ENCODE measurements around the gene MDK.

Gene MDK

DNA sequence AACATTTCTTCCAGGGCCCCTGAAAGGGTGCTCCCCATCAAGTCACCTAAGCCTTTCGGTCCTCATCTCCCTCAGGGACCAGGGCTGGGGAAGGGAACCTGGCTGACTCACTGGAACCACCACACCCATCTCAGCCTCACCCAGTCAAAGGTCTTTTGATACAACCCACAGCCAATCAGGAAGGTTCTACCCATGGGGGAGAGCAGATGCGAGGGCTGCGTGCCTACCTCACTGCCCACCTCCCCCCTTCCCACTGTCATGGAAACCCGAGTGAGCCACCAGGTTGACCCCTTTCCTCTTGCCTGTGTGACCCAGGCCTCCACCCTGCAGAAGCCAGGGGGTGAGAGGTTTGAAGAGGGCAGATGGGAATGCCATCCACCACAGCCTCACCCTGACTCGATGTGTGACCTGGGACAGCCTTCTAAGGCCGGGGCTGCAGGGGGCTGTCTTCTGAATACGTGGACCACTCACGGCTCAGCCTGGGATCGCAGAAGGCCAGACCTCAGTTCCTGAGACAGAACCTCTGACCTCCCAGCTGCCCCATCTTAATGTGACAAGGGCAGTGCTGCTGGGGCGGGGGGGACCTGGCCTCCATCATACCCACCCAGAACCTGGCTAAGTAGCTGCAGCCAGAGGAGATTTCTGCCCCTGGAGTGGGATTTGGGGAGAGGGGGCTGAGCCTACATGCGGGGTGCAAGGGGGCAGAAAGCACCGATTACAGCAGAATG is 2.7 kb downstream of the MDK start:
- DNase-seq: no peak

DNA sequence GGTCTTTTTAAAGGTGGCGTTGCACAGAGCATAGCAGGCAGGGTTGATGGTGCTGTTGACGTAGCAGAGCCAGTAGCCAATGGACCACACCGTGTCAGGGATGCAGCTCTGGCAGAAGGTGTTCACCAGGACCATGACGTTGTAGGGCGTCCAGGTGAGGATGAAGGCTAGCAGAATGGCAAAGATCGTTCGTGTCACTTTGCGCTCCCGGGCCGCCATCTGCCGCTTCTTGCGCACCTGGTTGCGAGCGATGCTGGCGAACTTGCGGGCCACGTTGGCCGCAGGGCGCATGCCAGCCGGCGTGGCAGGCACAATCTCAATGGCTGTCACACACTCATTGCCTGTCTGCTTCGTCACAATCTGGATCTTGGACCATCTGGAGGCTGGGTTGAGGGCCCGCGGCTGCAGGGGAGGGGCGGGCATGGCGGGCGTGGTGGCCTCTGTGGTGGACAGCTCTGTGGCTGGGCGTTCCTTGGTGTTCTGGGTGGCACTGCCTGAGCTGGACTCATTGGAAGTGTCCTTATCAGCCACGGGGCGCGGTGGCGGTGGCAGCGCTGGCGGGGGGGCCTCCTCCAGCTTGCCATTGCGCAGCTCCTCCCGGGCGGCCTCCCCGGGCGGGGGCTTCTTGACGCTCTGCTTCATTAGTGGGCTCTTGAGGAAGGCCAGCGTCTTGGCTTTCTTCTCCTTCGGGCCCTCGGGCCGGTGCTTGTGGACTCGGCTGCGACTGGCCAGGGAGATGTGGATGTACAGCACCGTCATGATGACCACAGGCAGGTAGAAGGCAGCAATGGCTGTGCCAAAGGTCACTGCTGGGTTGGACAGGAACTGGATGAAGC is 3.9 kb downstream of the MDK start:
- no peak for DNase-seq

DNA sequence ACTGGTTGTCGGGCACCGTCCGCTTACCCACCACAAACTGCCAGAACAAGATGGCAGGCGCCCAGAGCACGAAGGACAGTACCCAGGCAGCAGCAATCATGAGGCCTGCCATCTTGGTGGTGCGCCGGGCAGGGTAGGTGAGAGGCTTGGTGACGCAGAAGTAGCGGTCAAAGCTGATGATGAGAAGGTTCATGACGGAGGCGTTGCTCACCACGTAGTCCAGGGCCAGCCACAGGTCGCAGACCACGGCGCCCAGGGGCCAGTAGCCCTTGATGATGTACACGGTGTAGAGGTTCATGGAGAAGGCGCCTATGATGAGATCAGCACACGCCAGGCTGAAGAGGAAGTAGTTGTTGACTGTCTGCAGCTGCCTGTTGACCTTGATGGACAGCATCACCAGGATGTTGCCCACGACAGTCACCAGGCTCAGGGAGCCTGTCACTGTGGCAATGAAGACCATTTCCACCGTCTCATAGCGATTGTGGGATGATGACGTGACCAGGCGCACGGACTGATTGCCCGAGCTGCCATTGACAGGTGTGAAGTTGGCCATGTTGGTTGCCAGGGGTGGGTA is 4.6 kb downstream of the MDK start:
- DNase-seq: no peak

DNA sequence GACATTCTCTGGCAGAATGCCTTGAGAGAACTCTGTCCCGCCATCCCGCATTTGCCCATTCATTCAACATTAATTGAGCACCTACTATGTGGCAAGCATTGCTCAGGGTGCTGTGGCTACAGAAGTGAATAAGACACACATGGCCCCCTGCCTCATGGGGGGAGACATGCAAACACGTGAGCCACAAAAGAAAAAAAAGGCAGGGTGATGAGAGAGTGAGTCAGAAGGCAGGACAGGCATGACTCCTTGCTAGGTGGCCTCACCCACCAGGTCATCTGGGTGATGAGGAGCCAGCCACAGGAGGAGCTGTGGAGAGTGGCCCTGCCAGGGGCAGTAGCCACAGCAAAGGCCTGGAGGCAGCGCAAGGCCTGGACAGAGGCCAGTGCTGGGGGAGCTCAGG is 5.2 kb downstream of the MDK start:
- no peak for DNase-seq

DNA sequence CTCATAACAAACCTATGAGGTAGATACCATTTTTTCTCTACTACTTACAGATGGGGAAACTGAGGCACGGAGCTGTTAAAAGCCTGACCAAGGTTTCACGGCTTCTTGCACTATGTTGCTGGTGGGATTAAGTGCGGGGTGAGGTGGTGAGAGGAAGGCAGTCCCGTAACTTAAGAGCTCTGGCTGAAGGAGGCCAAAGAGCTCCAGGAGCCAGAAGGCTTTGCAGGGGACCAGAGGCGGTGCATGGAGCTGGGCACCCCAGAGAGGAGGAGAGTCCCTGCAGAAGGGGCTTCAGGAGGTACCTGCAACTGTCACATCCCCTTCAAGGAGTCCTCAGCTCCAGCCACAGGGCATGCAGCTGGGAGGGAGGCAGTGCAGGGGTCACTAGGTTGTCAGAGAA is 6.0 kb downstream of the MDK start:
- no peak for DNase-seq

DNA sequence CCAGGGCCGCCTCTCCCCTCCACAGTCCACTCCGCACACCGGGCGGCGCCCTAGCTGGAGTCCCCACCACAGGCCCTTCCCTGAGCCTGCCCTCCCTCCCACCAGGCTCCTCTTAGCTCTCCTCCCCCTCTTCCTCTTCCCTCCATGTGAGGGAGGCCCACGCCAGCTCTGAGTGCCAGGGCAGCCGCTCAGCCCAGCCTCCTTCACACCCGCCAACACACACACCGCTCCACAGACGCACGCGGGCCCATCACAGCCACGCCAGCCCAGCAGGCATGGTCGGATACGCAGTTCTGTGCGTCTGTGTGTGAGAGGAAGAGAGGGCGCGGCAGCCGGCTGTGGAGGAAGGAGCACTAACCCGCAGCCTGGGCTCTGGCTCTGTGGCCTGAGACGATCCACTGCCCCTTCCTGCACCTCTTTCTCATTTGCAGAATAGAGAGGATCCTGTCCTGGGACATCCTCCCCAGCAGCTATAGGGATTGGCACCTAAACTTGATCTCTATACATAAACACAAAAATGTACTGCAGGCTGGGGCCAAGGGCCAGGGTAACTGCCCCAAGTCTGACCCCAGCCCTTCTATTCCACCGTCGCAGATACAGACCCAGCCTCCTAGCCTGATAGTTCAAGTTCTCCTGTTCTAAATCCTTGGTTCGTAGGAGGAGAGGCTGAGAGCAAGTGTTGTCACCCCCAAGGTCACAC is 6.6 kb downstream of the MDK start:
- DNase-seq: no peak

DNA sequence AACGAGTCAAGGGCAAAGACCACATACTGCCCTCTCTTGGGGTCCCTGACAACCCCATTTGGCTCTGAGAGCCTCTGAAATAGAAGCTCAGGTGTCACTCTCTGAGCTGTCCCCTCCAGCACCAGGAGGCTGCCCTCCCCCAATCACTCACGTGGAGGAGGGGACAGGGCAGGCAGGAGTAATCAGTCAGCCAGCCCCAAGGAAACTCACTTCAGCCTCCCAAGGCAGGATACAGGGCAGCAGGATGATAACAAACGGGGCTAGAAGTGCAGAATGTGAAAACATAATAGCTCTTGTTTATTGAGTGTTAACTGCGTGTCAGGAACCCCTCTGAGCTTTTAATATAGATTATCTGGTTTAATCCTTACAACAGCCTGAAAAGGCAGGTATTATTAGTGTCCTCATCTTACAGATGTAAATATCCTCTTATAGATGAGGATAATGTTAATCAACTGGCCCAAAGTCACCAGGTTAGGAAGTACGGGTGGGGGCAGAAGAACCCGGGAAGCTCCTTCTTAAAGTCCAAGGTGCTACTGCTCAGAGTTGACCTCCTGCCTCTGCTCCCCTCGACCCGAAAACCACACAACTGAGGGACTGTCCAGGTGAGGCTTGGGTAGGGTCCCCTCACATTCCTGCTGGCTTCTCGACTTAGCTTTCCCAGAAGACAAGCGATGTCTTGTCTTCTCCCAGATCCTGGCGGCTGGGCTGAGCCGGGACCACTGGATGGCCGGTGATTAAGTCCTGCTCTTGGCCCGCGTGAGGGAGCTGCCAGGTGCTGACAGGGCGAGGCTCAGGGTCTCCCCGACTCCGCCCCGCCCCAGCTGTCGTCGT is 7.4 kb downstream of the MDK start:
- no peak for DNase-seq

DNA sequence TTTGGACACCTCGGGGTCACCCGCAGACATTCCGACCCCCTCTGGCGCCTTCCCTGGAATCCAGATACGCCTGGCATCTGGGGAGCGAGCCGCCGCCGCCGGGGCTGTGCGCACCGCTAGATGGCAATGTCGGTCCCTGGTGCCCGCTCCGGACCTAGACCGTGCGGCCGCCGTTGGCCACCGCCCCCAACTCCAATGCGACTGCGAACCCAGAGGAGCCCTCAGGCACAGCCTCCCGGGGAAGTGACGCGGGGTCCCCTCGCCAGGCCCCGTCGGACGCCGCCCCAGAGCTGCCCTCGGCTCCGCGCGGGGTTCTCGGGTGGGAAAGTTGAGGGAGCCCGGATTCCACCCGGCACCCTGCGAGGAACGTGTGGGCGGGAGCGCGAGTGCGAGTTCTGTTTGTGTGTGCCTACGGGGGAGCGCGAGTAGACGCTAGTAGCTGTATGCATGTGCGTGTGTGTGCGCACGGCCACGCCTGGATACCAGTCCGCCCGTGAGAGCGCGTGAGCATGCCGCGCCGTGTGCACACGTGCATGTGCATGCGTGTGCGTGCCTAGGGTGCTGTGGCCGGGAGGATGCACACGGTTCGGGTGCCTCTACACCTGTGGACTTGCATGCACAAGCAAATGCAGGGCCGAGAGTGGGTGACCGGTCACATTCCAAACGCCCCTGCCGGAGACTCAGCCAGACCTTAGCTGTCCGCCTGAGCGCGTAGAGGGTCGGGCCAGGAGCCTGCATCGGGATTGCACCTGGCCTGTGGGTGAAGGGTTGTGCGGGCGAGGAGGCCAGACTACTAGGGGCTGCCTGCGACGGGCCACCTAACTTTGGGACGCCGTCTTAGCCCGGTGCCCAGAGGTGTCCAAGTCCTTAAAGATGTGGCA is 8.2 kb downstream of the MDK start:
- peak; percentile 41 for DNase-seq

DNA sequence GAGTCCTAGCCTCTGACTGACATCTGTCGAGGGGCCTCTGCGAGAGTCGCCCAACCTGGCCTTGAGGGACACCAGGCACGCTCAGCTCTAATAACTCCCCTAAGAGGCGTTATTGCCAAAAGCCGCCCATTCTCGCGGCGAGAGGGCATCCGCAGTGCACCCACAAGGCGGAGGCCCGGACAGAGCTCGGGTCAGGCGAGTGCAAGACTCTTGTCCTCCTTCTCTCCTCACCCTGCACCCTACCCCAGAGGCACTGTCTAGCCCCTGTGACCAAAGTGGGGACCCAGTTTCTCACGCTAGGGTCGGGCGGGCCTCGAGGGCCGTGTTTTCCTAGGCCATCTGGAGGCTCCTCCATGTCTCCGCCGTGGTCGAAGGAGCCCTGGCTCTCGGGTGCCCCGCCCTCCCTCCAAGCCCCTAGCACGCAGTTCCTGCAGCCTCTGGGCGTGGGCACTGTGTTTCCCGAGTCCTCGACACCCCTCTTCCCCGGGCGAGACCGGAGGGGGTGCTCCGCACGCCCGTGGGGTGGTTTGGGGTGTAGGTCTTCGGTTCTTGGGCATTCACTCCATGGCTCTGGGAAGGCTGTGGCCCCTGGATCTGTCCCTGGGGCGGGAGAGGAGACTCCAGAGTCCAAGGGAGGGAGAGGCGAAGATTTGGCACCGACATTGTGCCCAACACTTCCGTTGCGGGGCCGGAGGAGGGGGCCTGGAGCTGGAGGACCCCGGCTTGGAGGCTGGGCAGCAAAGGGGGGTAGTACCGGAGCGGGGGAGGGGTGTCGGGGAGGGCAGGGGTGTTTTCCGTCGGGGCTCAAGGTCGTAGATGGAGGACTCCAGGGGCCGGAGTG is 9.1 kb downstream of the MDK start:
- DNase-seq: no peak

DNA sequence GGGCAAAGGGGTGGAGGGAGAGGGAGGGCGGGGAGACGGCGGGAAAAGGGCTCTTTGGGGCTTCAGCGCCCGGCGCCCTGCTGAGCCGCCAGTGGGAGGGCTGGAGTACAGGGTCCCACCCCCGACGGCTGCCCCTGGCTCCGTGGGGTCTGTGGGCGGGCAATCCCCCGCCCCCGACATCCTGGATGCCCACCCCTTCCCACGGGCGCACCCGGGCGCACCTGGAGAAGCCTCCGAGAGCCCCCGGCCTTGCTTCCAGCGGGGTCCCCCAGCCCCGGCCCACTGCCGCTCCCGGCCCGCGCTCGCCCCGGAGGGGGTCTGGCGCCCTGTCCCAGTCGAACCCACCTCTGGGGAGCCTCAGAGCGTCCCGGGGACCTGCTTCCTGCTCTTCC is 9.7 kb downstream of the MDK start:
- DNase-seq: no peak

DNA sequence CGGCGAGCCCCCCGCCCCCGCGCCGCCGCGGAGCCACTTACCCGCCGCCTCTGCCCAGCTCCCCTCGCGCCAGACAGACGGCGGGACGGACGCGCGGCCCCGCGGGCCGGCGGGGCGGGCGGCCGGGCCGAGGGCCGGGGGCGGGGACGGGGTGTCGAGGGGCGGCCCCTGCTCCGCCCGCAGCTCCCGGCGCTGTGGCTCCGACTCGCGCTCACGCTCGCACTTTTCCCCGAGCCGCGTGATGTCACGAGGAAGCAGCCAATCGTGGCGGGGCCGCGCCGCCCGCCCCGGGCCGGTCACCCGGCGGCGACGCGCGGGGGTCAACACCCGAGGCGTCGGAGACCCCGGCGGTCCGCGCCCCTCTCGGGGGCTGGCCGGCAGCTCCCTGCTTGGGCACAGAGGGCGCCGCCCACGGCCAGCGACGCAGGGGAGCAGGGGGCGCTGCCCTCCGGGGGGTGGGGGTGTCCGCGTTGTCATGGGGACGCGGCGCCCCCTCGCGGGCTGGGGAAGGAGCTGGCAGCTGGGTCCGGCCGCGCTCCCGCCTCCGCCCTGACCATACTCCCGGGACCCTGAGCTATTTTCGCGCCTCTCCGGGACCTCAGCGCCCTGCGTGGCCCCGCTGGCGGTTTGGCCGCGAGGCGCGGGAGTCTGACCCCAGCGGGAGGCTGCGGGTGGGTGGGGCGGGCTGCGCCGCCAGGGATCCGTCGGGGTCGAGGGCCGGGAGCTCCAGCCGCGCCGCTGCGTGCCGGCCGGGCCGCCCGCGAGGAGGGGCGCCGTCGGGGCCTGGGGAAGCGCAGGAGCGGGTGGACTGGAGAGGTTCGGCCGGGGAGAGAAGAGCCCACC is 10.3 kb downstream of the MDK start, which contains the start of gene CHRM4:
CHRM4 (minus strand) TSS at position 199 of the 843 bp plus-strand sequence. CDS start 5,219 bp downstream, outside the sequence.
- DNase-seq: no peak

DNA sequence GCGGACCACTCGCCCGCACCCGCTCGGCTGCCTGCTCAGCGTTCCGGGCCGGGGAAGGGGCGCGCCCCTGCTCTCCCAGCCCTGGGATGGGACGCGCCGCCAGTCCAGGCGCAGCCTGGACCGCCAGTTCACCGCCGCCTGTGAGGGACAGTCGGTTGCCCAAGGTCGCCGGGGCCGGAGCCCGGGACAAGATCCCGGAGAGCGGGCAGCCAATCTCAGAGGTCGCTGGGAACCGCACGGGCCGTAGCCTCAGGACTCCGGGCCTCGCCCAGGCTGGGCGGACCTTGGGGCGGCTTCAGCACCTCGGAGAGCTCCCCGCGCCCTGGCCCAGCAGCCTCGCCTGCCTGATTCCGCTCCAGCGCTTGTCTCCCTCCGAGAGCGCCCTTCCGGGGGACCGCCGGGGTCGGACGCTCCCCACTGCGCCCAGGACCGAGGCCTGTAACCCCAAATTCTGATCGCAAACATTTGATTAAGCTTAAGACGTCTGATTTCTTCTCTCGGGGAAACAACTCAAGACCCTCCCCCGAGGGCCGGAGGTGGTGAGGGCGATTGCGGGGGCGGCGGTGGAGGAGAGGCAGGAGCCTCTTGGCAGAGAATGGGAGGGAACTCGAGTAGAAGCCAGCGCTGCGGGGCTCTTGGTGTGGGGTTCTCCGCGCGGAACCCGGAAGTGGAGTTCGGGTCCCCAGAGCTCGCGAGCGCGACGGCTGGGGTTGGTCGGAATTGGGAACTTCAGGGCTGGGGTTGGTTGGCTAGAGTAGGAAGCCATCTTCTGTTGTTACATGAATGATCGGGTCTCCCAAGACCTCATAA is 11.2 kb downstream of the MDK start:
- peak; percentile 72 for DNase-seq

DNA sequence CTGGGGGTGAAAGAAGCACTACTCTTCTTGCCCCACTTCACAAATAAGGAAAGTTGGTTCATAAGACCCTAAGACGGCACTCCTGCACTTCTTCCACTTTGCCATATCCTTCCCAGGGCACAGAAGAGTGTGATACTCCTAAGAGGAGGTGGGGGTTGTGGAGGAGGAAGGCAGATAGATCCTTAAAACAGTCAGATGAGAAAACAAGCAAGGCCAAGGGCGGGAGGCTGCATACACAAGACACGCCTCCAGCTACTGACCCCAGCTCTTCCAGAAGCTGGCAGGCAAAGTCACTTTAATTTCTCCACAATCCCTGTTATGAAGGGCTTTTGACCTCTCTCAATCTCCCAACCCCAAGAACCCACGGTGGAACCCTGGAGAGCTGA is 11.8 kb downstream of the MDK start:
- no peak for DNase-seq

DNA sequence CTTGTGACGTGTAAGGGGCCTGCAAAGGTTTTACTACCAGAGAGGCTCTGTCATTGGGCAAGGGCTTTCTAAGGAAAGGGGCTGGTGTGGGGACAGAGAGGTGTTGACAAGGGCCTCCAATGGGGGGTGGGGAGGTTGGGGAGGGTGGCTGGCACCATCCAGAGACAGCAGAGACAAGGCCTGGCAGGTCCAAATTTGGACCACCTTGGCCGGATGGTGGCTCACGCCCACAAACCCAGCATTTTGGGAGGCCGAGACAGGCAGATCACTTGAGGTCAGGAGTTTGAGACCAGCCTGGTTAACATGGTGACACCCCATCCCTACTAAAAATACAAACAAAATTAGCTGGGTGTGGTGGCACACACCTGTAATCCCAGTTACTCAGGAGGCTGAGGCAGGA is 12.3 kb downstream of the MDK start:
- no peak for DNase-seq

DNA sequence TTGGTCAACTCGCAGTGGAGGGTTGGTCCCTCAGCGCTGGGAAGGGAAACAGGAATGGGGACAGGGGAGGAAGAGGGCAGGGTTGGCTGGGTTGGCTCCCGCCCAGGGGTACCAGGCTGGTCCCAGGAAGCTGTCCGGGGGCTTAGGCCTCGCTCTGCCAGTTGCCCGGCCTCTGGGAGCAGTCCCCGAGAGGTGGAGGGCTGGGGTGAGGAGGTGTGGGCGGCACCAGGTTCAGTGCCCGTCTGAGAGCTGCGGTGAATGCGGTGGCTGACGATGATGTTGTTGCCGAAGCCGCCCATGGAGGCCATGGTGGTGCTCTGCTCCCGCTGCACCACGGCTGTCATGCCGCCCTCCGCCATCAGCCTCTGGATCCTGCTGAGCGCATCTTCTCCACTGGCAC is 16.1 kb downstream of the MDK start:
- DNase-seq: no peak

DNA sequence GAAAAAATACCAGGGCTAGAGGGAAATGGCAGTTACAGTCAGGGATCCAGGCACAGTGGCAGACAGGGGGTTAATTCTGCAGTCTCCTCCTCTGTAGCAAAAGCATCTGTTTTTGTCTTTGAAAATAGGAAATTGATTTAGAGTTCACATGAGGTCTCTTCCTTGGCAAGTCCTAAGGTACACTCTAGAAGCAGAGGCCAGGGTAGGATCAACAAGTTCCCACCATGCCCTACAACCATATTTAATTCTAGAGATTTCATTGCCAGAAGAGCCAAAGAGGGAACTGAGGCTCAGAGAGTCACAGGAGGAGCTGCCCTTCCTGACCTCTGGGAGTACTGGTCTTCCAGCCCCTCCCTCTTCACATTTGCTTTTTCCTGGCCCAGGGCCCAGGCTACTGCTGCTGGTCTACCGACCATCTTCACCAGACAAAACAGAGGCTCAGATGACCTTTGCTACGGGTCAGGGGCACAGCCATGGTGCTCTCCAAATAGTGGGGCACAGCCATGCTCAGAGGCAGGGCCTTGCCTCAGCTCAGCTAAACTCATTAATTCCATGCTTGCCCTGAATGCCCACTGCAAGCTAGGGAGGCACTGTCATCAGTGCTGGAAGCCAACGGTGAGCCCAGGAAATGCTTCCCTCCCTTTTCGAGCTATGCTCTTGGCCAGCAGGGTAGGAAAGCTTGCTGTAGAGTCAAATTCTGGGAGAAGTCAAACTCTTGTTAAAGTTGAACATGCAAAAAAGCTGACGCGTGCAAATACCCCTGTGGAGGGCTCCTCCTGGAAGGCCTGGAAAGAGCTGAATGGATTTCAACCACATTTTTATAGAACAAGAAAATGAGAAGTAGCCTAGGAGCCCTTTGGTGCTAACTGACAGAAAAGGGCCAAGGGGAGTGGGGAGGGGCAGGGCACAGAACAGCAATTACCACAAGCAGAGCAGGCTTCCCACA is 21.8 kb downstream of the MDK start:
- no peak for DNase-seq

DNA sequence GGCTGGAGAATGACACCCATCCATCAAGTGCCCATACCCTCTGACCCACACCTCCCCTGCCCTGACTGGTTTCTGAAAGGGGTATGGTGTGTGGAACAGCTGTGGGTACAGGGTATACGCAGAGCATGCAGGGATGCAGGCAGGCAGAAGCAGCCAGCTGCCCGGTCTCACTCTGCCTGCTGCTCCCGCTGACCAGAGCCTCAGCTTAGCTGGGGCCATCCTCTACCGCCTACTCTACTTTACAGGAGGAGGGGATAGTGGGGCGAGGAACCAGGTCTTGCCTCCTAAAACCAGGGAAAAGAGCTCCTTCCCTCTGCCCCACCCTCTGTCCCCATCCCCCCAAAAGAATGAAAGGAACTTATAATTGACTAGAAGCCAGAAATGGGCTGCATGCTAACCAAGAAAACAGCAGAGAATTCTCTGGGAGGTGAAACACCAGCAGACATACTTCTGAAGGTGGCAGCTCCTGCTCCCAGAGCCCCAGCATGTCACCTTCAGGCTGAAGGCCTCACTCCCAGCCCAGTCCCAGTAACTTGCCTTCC is 23.1 kb downstream of the MDK start:
- no peak for DNase-seq
